ENCODE results near the gene SLC31A1. TPM values are rescaled to one million over a fixed set of nuclear protein-coding genes. Genes with fewer than 3 reads are reported as not detected.

SLC31A1 gene
- total and polyA plus RNA-seq, 2 of the 13 experiments (the other 11 are each of a cell fraction or from before 2014, with no cell fraction given), result 62.9 to 70.0 TPM

GRCh38 chr9:113275157-113276131 lies 54.1 kb downstream of the SLC31A1 start, which contains the start of the genes CDC26 and PRPF4 (continued):
- TF ChIP-seq ZNF761 (CRISPR knock-in tag; conservative IDR thresholded peaks at IDR 0.05) (peak; percentile 74), ZNF556 (CRISPR knock-in tag; IDR thresholded peaks at IDR 0.05; ENCODE audit: borderline replicate concordance) (peak; percentile 80; the same call in 1 of the 2 replicates), KIAA2018 (CRISPR knock-in tag; IDR thresholded peaks at IDR 0.05; ENCODE audit: borderline replicate concordance) (no peak), SKI (IDR thresholded peaks at IDR 0.05; ENCODE audit: partially characterized antibody) (no peak), EED (CRISPR knock-in tag; IDR thresholded peaks at IDR 0.05) (0 out of 2 replicates have a peak, but pooled peaks have one; percentile 18), WIZ (CRISPR knock-in tag; IDR thresholded peaks at IDR 0.05) (0 out of 2 replicates have a peak, but pooled peaks have one; percentile 71), PBX3 (CRISPR knock-in tag; IDR thresholded peaks at IDR 0.05; ENCODE audit: borderline replicate concordance) (no peak), HNF1A (IDR thresholded peaks at IDR 0.05; ENCODE audit: low read depth) (no peak), HNF1A (CRISPR knock-in tag; IDR thresholded peaks at IDR 0.05; ENCODE audit: borderline replicate concordance) (no peak; the same call in 1 of the 2 replicates), CEBPB (IDR thresholded peaks at IDR 0.05; ENCODE audit: borderline replicate concordance, low read depth, low read length) (no peak), ZBTB7B (CRISPR knock-in tag; IDR thresholded peaks at IDR 0.05) (peak; percentile 58), MAFG (CRISPR knock-in tag; IDR thresholded peaks at IDR 0.05) (no peak), ZFY (CRISPR knock-in tag; IDR thresholded peaks at IDR 0.05) (peak; percentile 94), PHF5A (CRISPR knock-in tag; IDR thresholded peaks at IDR 0.05; ENCODE audit: low read depth, unreplicated experiment) (no peak), TSC22D2 (CRISPR knock-in tag; IDR thresholded peaks at IDR 0.05; ENCODE audit: borderline replicate concordance) (no peak)

Measured in HepG2 (cell line).